Stimulated activated CD8-positive, alpha-beta memory T cell treated with anti-CD3 and anti-CD28 coated beads, Interleukin-7, amount 100 ng/mL, for 24 hours (primary cell): ENCODE data around the gene TTBK1.

Experiments
- DNase-seq: peaks from one replicate; pipeline ENCODE4 v3.0.0-alpha.2; 2020; ENCODE audit warnings: low read depth

The TTBK1 gene

DNA sequence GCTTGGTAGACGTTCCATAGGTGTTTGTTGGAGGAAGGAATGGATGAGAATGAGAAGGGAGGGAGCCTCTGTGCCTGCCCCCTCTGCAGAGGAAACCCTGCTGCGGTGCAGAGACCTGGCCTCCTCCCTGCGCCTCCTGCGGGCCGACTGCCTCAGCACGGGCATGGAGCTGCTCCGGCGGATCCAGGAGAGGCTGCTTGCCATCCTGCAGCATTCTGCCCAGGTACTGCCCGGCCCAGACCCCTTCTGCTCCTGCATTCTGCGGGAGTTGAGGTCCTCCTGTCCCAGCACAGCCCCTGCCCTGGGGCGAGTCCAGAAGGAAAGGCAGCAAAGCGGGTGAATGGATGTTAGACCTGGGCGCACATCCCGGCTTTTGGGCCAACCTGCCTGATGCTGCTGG, 20.1 kb upstream of the TTBK1 start:
- no peak for DNase-seq

DNA sequence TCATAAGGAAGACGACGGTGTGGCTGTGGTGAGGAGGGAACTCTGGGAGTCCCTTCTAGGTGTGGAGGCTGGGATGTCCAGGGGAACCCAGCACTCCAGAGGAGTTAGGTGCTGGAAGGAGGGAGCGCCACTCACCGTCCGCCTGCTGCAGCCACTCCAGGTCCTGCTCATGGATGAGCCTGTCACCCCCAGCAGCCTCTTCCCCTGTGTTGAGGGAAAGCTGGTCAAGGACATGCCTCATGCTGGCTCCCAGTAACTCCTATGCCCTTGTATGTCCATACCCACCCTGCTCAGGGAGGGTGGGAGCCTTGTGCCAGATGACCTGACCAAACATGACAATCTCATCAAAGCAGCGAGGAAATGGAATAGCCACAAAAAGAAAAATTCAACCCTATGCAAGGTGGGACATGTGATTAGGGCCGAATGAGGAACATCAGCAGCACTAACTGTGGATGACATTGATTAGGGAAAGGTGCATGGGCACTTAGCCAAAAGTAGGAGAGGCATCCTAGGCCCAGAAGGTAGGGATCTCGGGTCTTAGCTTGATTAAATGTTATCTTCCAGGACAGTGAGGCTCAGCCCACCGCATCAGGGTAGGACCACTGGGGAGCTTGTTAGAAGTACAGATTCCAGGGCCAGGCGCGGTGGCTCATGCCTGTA, 17.0 kb upstream of the TTBK1 start:
- no peak for DNase-seq

DNA sequence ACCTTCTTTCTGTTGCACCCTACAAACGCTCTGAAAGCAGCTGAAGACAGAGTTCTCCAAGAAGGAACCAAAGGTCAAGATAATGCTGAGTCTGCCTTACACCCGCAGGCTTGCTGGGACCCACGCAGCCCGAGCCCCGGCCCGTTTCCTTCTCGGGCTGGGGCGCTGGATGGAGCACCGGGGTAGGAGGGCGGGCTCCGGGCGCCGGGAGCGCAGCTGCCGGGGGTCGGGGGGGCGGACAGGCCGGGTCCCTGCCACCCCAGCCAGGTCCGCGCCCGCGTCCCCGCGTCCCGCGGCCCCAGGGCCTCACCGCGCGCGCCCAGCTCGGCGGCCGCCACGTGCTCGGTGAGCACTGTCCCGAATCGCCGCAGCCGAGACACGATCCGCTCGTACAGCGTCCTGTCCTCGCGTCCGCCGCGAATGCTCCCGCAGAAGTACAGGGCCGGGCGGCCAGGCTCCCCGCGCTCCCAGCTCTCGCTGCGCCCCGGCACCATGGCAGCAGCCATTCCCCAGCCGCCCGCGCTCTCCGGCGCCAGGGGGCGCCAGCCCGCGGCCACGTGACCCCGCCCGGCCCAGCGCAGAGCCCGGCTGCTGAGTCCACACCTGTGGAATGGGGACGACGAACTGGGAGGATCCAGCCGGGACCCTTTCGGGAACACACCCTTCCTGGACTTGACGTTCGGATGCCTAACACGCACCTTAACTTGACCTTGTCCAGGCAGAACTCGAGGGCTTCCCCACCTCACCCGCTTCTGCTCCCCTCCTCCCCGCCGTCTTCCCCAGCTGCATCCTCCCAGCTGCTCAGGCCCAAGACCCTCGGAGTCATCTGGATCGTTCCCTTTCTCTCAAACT, 14.1 kb upstream of the TTBK1 start, which contains the start of gene DNPH1:
Gene DNPH1, minus strand, starts transcription at position 531 of the 852 bp plus-strand sequence. Its CDS starts 25 bp downstream, at position 506.
- DNase-seq: peak; percentile 63

DNA sequence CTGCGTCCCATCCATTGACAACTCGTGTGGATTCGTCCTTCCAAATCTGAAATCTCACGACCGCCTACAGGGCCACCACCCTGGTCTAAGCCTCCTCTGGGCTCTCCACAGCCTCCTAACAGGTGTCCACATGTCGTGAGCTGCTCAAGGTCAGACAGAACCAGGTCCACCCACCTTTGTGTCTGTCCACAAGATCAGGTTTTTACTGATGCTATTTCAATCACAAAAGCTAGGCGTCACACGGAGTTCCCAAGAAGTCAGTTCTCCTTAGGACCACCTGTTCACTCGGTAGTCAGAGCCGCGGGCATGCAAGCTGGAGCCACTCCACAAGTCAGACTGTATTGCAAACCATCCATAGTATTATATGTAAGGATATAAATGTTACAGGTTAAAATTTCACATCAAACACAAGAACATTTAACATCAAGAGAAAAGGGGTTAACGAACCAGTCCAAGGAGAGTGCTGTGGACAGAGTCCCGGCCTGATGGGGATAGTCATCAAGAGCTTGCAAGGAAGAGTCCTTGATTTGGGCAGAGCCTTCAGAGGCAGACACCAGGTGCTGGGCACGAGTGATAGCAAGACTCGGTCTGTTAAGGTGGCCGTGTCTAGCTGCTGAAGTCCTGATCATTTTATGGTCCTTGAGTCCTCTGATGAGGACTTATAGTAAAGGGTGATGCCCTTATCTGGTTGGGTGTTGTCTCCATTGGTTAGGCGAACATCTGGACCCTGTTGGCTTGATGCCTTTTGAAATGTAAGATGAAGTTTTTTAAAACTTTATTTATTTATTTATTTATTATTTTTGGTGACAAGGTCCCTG, 13.3 kb upstream of the TTBK1 start:
- DNase-seq: no peak

DNA sequence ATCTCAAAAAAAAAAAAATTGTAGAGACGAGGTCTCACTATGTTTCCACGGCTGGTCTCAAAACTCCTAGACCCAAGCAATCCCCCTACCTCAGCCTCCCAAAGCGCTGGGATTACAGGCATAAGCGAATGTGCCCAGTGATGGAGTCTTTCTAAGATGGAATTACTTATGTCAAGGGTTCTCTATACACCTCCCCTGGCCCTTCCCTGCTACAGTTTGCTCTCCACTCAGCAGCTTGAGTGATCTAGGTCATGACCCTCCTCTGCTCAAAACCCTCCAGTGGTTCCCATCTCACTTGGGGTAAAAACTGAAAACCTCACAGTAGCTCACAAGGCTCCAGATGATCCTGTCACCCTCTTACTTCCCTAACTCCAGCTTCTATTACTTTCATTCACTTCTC, 12.2 kb upstream of the TTBK1 start:
- DNase-seq: no peak

DNA sequence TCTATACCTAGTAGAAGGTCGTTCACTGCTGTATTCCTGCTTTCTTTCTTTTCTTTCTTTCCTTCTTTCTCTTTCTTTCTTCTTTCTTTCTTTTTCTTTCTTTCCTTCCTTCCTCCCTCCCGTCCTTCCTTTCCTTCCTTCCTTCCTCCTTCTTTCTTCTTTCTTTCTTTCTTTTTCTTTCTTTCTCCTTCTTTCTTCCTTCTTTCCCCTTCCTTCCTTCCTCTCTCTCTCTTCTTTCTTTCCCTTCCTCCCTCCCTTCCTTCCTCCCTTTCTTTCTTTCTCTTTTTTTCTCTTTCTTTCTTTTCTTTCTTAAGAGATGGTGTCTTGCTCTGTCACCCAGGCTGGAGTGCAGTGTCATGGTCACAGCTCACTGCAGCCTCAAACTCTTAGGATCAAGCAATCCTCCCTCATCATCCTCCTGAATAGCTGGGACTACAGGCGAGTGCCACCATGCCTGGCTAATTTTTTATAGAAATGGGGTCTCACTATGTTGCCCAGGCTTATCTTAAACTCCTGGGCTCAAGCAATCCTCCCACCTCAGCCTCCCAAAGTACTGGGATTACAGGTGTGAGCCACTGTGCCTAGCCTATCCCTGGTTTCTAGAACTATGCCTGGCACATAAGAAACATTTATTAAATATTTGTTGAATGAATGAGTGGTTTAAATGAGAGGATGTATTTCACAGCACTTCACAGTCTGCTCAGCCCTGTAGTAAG, 11.4 kb upstream of the TTBK1 start:
- no peak for DNase-seq

DNA sequence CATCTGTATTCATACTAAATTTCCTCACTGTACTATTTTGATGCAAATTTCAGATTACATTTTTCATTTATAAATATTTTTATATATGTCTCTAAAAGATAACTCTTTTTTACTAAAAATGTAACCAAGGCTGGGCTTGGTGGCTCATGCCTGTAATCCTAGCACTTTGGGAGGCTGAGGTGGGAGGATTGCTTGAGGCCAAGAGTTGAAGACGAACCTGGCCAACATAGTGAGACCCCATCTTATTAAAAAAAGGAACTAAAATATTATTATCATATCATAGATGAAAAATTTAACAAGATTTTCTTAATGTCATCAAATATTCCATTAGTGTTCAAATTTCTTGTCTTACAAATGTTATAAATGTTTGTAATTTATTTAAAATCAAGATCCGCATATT, 7.4 kb upstream of the TTBK1 start:
- no peak for DNase-seq

DNA sequence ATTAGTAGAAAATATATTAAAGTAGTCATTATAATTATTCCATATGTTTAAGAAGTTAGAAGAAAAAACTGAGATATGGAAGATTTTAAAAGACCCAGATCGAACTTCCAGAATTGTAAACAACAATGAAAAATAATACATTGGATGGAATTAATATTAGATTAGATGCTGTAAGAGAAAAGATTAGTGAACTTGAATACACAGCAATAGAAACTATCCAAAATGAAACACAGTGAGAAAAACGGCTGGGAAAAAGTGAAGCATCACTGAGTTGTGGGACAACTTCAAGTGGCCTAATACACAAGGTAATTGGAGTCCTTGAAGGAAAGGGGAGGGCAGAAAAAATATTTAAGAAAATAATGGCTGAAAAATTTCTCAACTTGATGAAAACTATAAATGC, 4.2 kb upstream of the TTBK1 start:
- no peak for DNase-seq

DNA sequence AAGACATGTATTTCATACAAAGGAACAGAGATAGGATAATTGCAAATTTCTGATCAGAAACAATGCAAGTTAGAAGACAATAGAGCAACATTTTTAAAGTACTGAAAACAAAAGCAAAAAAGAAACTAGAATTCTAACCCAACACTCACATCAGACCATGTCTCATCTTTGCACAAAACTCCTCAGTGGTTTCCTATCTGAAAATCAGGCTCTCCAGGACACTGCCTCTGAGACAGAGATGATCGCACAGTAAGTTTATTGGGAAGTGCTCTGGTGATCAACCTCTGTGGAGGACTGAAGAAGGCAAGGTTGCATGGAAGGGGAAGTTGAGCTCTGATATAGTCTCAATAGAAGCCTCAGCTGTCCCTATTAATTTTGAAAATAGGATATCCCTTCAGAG, 2.3 kb upstream of the TTBK1 start:
- DNase-seq: no peak

DNA sequence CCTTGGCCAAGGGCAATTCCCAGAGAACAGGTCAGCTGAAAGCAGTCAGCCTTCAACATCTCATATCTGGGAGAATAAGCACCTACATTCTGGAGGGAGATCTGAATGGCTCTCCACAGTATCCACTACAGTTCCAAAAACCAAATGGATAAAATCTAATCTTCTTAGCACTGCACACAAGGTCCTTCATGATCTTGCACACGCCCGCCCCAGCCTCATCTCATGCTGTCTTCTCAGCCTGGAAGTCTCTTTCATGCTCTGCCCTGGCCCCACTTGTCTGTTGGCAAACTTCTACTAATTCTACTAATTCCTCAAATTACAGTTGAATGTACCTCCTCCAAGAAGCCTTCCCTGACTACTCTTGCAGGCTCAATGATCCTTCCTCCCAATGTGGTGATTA, 1.8 kb upstream of the TTBK1 start:
- DNase-seq: no peak

DNA sequence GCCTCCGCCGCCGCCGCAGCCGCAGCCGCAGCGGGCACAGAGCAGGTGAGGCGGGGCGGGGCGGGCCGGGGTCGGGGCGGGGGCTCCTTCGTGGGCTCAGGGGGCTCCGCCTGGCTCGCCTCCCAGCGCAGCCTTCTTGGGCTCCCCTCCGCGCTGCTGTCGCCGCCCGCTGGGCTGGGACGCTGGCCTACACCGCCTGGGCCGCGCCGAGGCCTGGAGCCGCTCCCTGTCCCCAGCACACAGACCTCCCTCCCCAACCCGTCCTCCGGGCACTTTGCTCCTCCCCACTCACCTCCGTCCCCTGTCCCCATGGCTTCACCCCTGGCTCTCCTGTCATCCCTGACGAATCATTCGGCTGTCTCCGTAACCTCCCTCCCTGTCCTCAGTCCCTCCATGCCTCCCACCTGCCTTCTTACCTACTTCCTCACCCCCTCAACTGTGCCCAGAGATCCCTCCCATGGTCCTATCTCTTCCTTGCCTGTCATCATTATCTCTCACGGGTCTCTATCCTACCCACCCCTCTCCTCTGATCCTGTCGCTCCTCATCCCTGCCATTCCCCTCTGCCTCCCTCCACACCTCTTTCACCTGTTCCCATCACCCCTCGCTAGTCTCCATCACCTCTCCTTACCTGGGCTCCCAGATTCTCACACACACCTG, 512 bp downstream of the TTBK1 start:
- no peak for DNase-seq

DNA sequence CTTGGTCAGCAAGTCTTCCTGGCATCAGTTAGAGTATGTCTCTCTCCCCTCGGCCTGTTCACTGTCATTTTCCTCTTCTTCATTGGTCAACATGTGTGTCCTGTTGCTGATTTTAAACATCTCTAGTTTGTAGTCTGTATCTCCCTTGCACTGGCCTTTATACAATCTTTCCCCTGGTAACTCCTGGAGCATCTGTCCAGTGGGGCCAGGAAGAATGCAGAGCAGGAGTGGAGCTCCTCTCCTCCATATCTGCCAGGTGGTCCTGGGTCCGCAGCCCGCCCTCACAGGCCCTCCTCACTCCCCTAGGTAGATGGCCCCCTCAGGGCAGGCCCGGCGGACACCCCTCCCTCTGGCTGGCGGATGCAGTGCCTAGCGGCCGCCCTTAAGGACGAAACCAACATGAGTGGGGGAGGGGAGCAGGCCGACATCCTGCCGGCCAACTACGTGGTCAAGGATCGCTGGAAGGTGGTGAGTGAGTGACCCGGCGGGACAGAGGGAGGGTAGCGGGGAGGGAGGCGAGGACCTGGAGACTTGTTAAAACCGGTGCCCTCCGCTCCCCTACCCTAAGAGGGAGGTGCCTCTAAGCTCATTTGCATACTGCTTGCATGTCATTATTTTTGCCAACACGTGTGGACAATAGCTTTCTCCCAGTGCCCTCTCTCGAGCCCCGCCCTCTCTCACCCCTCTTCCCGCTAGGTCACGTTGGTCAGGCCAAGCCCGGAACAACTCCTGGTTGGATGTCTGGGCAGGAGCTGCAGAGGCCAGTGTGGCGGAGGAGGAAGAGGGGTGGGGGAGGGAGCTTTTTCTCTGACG, 3.2 kb downstream of the TTBK1 start:
- DNase-seq: no peak

DNA sequence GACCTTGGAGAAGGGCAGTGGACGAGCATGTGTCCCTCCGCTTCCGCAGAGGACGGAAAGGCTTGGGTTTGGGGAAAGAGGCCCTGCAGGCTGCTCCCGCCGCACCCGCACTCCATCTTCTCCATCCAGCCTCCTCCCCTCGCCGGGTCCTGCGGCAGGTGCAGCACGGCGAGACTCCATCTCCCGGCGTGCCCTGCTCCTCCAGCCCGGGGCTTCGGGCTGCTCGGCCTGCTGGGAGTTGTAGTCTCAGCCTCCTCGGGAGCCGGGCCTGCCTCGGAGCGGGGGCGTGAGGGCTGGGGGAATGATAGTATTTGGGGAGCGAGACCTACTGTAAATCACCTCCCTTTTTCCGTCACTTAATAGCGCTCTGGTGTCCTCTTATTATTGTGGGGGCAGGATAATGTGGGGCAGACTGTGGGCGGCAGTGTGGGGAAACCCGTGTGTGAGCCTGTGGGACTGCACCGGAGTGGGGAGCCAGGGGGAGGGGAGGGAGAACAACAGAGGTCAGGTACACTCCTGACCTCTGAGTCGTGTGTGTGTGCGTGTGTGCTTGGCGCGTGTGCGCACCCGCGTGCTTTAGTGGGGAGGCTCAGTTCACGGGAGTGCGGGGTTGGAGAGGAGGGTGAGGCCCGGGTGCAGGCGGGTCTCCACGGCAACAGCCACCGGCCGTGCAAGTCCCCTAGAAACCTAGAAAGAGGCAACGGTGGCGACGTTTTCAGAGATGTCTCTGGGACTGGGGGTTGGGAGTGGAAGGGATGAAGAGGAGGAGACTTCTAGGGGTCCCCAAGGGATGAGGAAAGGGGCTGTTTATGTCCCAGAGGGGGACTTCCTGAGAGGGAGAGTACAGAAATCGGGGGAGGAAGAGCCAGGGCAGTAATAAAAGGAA, 4.1 kb downstream of the TTBK1 start:
- peak; percentile 58 for DNase-seq

DNA sequence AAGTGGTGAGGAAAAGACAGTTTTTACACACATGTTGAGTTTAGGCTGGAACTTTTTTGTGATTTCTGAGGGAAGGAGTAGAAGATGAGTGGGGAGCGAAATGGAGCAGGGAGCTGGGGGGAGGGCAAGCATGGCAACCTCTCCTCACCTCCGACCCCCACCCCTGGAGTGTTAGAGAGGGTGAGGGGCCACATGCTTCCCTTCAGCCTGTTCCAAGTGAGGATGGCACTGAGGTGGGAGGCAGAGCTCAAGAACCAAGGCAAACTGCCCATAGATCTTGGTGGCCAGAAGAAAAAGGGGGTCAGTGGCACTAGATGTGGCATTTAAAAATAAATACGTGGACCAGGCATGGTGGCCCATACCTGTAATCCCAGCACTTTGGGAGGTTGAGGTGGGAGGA, 4.8 kb downstream of the TTBK1 start:
- no peak for DNase-seq

DNA sequence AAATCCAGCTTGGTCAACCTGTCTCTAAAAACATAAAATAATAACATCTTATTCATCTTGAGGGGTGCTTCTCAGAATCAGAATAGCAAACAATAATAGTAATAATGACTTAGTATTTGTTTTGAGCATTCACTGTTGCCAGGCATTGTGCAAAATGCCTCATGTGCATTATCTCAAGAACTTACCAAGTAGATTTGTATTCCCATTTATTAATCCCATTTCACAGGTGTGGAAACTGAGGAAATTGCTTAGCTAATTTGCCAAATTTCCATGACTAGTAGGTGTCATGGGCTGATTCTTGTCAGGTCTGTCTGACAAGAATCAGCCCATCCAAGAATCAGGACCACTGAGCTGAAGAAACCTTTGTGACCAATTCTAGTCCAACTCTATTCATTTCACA, 5.5 kb downstream of the TTBK1 start:
- DNase-seq: no peak

DNA sequence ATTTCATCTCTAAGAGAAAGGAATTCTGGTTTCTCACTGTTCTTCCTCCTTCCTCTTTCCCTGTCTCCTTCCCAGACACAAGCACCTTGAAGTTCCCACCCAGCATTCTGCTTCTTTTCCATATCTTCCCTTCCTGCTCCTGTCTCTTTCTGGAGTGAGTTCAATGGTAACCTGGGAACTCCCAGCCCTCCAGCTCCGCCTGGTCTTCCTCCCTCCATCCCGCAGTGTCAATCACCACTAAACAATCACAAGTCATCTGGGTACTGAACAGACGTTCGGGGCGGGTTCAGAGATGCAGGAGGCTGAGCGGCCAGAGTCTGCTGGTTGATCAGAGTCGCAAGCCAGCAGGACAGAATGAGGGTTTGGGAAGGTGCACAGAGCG, 7.7 kb downstream of the TTBK1 start:
- no peak for DNase-seq

DNA sequence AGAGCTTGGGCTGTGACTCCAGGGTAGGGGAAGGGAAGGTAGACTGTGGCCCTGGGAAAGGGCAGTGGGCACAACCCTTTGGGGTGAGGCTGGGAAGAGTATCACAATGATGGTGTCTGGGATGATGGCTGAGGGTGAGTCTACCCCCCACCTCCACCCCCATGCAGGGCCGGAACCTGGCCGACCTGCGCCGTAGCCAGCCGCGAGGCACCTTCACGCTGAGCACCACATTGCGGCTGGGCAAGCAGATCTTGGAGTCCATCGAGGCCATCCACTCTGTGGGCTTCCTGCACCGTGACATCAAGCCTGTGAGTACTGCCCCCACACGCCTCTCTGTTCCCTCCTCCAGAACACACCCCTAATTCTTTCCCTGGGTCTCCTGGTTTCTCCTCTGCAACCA, 10.1 kb downstream of the TTBK1 start:
- DNase-seq: no peak

DNA sequence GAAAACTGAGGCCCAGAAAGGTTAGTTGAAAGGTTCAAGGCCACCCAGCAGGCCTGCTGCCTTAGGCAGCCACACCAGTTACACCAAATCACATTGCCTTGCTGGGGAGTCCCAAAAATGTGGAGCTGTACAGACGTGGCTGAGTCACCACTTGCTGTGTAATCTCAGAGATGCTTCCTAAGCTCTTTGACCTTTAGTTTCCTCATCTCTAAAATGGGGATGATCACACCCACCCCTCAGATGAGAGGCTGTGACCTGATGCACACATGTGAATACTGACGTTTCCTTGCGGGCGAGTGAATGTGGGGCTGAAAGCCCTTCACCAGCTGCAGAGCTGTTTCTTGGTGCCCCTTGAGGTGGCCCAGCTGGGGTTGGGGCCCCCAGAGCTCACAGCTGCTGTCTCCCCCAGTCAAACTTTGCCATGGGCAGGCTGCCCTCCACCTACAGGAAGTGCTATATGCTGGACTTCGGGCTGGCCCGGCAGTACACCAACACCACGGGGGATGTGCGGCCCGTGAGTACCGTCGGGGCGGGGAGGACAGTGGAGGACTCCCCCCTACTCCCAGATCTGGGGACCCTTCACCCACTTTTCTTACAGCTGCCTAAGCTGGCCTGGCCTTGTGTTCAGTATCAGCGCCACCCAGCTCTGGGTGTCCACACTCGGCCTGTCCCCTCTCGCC, 11.0 kb downstream of the TTBK1 start:
- no peak for DNase-seq

DNA sequence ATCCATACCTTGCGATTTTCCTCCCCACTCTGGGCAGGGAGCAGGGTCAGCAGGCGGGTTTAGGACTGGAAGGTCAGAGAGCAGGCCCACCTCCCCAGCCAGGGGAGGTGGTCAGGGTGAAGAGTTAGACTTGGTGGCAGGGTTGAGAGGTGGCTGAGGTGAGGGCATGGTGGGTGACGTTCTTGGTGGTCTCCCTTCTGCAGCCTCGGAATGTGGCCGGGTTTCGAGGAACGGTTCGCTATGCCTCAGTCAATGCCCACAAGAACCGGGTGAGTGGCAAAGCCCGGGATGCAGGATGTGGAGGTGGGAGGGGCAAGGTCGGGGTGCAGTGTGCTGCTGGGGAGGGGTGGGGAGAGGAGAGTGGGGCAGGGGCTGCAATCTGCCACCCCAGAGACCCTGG, 11.6 kb downstream of the TTBK1 start:
- no peak for DNase-seq
